ENCODE results near the gene NLK.
A peak's percentile ranks its signal among the peaks of the same experiment; 100 is the strongest.

NLK gene

GRCh38 chr17:28133562-28133970 lies 91.1 kb downstream of the NLK start:
- Histone ChIP-seq H3K4me3 (ENCODE audit: low read length, poor library complexity, severe bottlenecking) (no peak overlapping the region), H3K9me2 (replicated peaks; ENCODE audit: low read depth, low read length) (no peaks in the 10 kb centered on the region), H3F3A (ENCODE audit: low read depth) (no peaks in the 10 kb centered on the region), H3K79me2 (ENCODE audit: insufficient read depth, low read length) (no peaks in the 10 kb centered on the region), H3K9ac (ENCODE audit: low read depth, low read length, poor library complexity, severe bottlenecking) (no peak overlapping the region), H2AFZ (ENCODE audit: low read length) (no peak overlapping the region), H3K4me1 (ENCODE audit: insufficient read depth, low read length, poor library complexity, severe bottlenecking) (peaks cover 14% of the 10 kb centered on the region), H4K20me1 (ENCODE audit: insufficient read depth, low read length, poor library complexity, severe bottlenecking) (no peaks in the 10 kb centered on the region), H3K9me3 (ENCODE audit: insufficient read depth, low read depth, low read length) (no peaks in the 10 kb centered on the region), H3K36me3 (ENCODE audit: insufficient read depth, low read length) (peaks cover 28% of the 10 kb centered on the region; the same call in 1 of the 2 replicates), H3K4me2 (ENCODE audit: low read depth, low read length, poor library complexity, severe bottlenecking) (no peak overlapping the region), H3K27me3 (ENCODE audit: insufficient read depth, low read length, poor library complexity, severe bottlenecking) (no peaks in the 10 kb centered on the region)
- TF ChIP-seq CTCF (conservative IDR thresholded peaks at IDR 0.05; ENCODE audit: low read length) (no peak), EZH2phosphoT487 (IDR thresholded peaks at IDR 0.05; ENCODE audit: borderline replicate concordance) (no peak)

- TF ChIP-seq CTCF (conservative IDR thresholded peaks at IDR 0.05; ENCODE audit: low read length) (peak; percentile 42), EZH2phosphoT487 (IDR thresholded peaks at IDR 0.05; ENCODE audit: borderline replicate concordance) (no peak)
These were observed 94.4 kb downstream of the NLK start for GRCh38 chr17:28136923-28137322.

GRCh38 chr17:28139822-28140221 lies 97.3 kb downstream of the NLK start:
- Histone ChIP-seq H3K9ac (ENCODE audit: low read depth, low read length, poor library complexity, severe bottlenecking) (no peak overlapping the region), H3K4me3 (ENCODE audit: low read length, poor library complexity, severe bottlenecking) (no peak overlapping the region), H3K27me3 (ENCODE audit: insufficient read depth, low read length, poor library complexity, severe bottlenecking) (no peaks in the 10 kb centered on the region), H3K36me3 (ENCODE audit: insufficient read depth, low read length) (peaks cover 15% of the 10 kb centered on the region; the same call in 1 of the 2 replicates), H3K4me1 (ENCODE audit: insufficient read depth, low read length, poor library complexity, severe bottlenecking) (no peaks in the 10 kb centered on the region), H3F3A (ENCODE audit: low read depth) (no peaks in the 10 kb centered on the region), H3K4me2 (ENCODE audit: low read depth, low read length, poor library complexity, severe bottlenecking) (no peak overlapping the region), H4K20me1 (ENCODE audit: insufficient read depth, low read length, poor library complexity, severe bottlenecking) (no peaks in the 10 kb centered on the region), H3K79me2 (ENCODE audit: insufficient read depth, low read length) (no peaks in the 10 kb centered on the region), H3K9me3 (ENCODE audit: insufficient read depth, low read depth, low read length) (no peaks in the 10 kb centered on the region), H2AFZ (ENCODE audit: low read length) (no peak overlapping the region), H3K9me2 (replicated peaks; ENCODE audit: low read depth, low read length) (no peaks in the 10 kb centered on the region)
- TF ChIP-seq CTCF (conservative IDR thresholded peaks at IDR 0.05; ENCODE audit: low read length) (no peak), EZH2phosphoT487 (IDR thresholded peaks at IDR 0.05; ENCODE audit: borderline replicate concordance) (no peak)

More at GRCh38 chr17:28136923-28137322, 94.4 kb downstream of the NLK start:
- Histone ChIP-seq H3F3A (ENCODE audit: low read depth) (no peaks in the 10 kb centered on the region), H3K9me2 (replicated peaks; ENCODE audit: low read depth, low read length) (no peaks in the 10 kb centered on the region), H3K4me2 (ENCODE audit: low read depth, low read length, poor library complexity, severe bottlenecking) (no peak overlapping the region), H3K36me3 (ENCODE audit: insufficient read depth, low read length) (peaks cover 28% of the 10 kb centered on the region; the same call in 1 of the 2 replicates), H4K20me1 (ENCODE audit: insufficient read depth, low read length, poor library complexity, severe bottlenecking) (no peaks in the 10 kb centered on the region), H3K79me2 (ENCODE audit: insufficient read depth, low read length) (no peaks in the 10 kb centered on the region), H3K4me1 (ENCODE audit: insufficient read depth, low read length, poor library complexity, severe bottlenecking) (no peaks in the 10 kb centered on the region), H3K9ac (ENCODE audit: low read depth, low read length, poor library complexity, severe bottlenecking) (no peak overlapping the region), H3K4me3 (ENCODE audit: low read length, poor library complexity, severe bottlenecking) (no peak overlapping the region), H2AFZ (ENCODE audit: low read length) (no peak overlapping the region), H3K27me3 (ENCODE audit: insufficient read depth, low read length, poor library complexity, severe bottlenecking) (no peaks in the 10 kb centered on the region), H3K9me3 (ENCODE audit: insufficient read depth, low read depth, low read length) (no peaks in the 10 kb centered on the region)

Data from Loucy (cell line).